ENCODE results near the gene ARVCF.

Gene ARVCF

GRCh38 chr22:20038574-20038973 lies 22.0 kb upstream of the ARVCF start:
- POLR2A ChIA-PET, result no interaction called here
- CTCF ChIA-PET, result no interaction called here
- H3K4me3 ChIP-seq (ENCODE audit: low read depth, low read length), result no peak overlapping the region

DNA sequence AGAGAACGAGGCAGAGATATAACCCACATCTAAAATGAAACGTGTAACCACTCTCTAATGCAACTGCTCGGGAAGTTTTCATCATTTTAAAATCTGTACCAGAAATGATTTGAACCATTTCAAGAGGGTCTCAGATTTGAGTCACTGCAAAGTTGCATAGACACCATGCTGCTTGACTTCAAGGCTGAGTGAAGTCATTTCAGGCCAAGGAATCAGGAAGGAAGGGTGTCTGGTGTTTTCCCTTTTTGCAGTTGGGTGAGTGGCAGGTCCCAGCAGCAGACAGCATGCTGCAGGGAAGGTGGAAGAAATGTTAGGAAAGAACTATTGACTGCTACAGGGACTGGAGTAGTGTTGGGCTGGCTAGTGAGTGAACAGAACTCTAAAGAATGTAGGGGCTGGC lies 20.8 kb upstream of the ARVCF start:
- H3K4me3 ChIP-seq (ENCODE audit: low read depth, low read length), result no peak overlapping the region
- ChIA-PET POLR2A (no interaction called here), CTCF (no interaction called here)
- DNase-seq (ENCODE audit: low read depth, low spot score), result no peak
- TF ChIP-seq, protein P1, sequence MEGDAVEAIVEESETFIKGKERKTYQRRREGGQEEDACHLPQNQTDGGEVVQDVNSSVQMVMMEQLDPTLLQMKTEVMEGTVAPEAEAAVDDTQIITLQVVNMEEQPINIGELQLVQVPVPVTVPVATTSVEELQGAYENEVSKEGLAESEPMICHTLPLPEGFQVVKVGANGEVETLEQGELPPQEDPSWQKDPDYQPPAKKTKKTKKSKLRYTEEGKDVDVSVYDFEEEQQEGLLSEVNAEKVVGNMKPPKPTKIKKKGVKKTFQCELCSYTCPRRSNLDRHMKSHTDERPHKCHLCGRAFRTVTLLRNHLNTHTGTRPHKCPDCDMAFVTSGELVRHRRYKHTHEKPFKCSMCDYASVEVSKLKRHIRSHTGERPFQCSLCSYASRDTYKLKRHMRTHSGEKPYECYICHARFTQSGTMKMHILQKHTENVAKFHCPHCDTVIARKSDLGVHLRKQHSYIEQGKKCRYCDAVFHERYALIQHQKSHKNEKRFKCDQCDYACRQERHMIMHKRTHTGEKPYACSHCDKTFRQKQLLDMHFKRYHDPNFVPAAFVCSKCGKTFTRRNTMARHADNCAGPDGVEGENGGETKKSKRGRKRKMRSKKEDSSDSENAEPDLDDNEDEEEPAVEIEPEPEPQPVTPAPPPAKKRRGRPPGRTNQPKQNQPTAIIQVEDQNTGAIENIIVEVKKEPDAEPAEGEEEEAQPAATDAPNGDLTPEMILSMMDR (IDR thresholded peaks at IDR 0.05; ENCODE audit: insufficient read depth, low read length, missing control alignments), result no peak

More at GRCh38 chr22:20038574-20038973, 22.0 kb upstream of the ARVCF start:
- TF ChIP-seq, protein P1 (IDR thresholded peaks at IDR 0.05; ENCODE audit: insufficient read depth, low read length, missing control alignments), result no peak
- no peak for DNase-seq (ENCODE audit: low read depth, low spot score)

GRCh38 chr22:20036535-20037392 lies 20.1 kb upstream of the ARVCF start:
- ChIA-PET POLR2A (no interaction called here), CTCF (no interaction called here)
- H3K4me3 ChIP-seq (ENCODE audit: low read depth, low read length), result no peak overlapping the region
- no peak for DNase-seq (ENCODE audit: low read depth, low spot score)
- TF ChIP-seq, protein P1 (IDR thresholded peaks at IDR 0.05; ENCODE audit: insufficient read depth, low read length, missing control alignments), result no peak

DNA sequence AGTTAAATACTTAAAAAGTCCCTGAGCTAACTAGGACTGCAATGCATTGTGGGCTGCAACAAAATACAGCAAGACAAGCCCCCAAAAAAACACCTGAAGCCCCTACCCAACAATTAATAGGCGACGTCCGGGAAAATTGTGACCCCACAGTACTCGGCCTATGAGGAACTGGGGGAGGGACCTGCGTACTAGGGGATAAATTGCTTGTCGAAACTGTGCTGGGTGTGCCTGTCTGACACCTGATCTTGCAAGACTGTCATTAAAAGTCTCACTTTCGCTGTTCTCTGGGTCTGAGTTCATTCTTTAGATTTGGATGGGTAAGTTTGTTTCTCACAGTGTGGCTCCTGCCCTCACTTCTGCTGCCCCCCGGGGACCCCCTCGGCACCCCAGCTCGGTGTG lies 19.5 kb upstream of the ARVCF start:
- no peak for DNase-seq (ENCODE audit: low read depth, low spot score)
- TF ChIP-seq, protein P1 (IDR thresholded peaks at IDR 0.05; ENCODE audit: insufficient read depth, low read length, missing control alignments), result no peak
- CTCF ChIA-PET, result interaction anchor here (0.6 kb wide), 1 partner anchor 218 kb away, joined by 5 read pairs; no protein-coding TSS in a partner anchor
- no peak overlapping the region for H3K4me3 ChIP-seq (ENCODE audit: low read depth, low read length)
- POLR2A ChIA-PET, result no interaction called here

DNA sequence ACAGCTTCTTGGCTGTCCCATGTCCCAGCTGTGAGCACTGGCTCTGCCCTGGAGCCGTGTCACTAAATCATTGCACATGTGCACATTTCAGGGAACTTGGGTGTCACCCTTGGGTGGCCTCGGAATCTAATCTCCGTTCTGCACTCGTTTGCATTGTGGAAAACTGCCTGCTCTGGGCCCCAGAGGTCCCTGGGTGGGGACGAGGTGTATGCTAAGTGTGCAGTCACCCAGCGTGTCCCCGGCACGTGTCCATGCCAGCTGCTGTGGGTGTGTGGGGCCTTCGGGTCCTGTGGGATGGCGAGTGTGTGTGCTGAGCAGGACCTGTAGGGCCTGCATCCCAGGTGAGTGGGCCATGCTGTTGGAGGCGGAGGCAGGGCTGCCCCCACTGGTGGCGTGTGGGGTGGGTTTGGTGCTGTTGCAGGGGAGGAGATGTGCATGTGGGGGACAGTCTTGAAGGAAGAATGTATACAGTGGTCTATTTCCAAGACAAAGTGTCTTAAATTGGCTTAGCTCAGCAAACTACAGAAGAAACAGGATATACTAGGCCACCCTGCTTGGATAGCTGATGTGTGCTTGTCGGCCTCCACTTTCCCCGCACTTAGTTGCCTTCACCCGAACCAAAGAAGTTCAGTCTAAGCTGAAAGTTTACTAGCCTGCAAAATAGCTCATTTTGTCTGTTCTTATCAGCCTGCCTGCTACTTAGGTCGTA lies 18.9 kb upstream of the ARVCF start:
- no peak overlapping the region for H3K4me3 ChIP-seq (ENCODE audit: low read depth, low read length)
- DNase-seq (ENCODE audit: low read depth, low spot score), result no peak
- ChIA-PET CTCF (interaction anchor here (0.6 to 2.2 kb wide), 3 partner anchors 11 to 305 kb away, joined by 3 to 7 read pairs (median 5); no protein-coding TSS in a partner anchor), POLR2A (no interaction called here)
- TF ChIP-seq, protein P1 (IDR thresholded peaks at IDR 0.05; ENCODE audit: insufficient read depth, low read length, missing control alignments), result no peak

DNA sequence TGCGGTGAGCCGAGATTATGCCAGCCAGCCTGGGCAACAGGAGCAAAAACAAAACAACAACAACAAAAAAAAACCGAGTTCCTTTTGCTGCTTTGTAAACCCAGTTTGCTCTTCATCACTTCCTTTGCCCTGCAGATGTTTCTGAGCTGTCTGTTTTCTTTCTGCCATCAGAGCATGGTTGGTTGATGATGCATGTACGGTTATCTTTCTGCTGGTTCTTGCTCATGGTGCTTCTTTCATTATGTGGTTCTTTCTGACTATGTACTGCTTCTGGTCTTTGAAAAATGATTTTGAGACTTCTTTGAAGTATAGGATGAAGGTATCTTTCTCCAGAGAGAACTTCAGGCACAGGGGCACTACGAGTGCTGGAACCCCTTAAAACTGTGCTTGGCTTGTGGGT lies 17.5 kb upstream of the ARVCF start:
- TF ChIP-seq, protein P1 (IDR thresholded peaks at IDR 0.05; ENCODE audit: insufficient read depth, low read length, missing control alignments), result no peak
- ChIA-PET CTCF (interaction anchor here (1.4 to 2.2 kb wide), 2 partner anchors 13 to 304 kb away, joined by 3 to 7 read pairs; partner anchors contain the start of gene TANGO2), POLR2A (no interaction called here)
- DNase-seq (ENCODE audit: low read depth, low spot score), result no peak
- H3K4me3 ChIP-seq (ENCODE audit: low read depth, low read length), result no peak overlapping the region
